GM12801 (cell line): ENCODE measurements around the gene SMDT1.

Experiments used
- TF ChIP-seq, protein P1 (sequence below): IDR thresholded peaks from one replicate; pipeline ENCODE4 v1.5.1; 2011; ENCODE audit warnings: control low read depth; ENCODE audit not compliant: insufficient read length; ENCODE audit errors: extremely low read depth

The SMDT1 gene

DNA sequence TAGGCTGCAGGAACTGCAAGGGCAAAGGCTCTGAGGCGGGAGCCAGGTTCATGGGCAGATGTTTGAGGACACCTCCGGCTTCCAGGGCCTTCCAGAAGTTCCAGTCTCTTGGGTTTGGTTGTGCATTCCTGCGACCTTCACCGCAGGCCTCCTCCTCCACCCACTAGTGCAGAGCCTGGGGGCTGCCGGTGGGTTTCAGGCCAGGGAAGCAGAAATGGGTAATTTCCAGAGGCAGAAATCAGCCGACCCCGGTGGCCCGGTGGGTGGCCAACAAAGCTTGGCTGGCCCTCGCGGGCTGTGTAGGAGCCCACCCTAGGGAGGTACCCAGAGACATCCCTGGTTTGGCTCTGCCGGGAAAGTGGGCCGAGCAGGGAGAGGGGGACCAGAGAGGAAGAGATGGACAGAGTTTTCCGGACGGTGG, 5.9 kb upstream of the SMDT1 start:
- TF ChIP-seq, protein P1, sequence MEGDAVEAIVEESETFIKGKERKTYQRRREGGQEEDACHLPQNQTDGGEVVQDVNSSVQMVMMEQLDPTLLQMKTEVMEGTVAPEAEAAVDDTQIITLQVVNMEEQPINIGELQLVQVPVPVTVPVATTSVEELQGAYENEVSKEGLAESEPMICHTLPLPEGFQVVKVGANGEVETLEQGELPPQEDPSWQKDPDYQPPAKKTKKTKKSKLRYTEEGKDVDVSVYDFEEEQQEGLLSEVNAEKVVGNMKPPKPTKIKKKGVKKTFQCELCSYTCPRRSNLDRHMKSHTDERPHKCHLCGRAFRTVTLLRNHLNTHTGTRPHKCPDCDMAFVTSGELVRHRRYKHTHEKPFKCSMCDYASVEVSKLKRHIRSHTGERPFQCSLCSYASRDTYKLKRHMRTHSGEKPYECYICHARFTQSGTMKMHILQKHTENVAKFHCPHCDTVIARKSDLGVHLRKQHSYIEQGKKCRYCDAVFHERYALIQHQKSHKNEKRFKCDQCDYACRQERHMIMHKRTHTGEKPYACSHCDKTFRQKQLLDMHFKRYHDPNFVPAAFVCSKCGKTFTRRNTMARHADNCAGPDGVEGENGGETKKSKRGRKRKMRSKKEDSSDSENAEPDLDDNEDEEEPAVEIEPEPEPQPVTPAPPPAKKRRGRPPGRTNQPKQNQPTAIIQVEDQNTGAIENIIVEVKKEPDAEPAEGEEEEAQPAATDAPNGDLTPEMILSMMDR: no peak

DNA sequence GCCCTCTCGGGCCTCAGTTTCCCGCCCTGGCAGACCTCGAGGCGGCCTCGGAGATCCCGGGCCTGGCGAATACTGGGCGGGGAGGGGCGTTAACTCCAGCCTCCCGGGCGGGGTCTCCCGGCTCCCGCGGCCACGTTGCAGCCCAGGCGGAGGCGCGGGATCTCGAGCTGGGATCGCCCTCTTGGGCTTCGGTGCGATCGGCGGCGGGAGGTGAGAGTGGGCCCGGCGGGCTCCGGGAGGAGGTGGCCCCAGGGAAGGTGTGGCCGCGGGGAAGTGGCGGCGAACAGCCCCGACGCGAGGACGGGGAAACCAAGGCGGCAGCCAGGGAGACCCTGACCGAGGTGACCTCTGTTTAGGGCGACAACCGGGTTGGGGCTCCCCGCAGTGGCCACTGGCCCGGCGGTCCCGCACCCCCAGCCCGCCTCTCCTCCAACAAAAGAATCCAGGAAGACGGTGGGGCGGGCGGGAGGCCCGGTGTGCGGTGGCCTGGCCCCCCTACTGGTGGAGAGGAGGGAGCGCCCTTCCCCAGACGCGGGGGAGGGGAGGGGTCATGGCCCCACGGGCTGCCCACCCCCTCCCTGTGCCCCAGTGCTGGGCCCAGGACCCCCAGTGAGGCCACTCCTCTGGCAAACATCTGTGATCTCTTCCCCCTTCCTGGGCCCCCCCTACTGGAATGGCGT, 5.2 kb upstream of the SMDT1 start, which contains the start of gene PHETA2:
PHETA2 (plus strand) TSS at position 117 of the 680 bp plus-strand sequence. CDS start 3,046 bp downstream, outside the sequence.
- TF ChIP-seq, protein P1: no peak

DNA sequence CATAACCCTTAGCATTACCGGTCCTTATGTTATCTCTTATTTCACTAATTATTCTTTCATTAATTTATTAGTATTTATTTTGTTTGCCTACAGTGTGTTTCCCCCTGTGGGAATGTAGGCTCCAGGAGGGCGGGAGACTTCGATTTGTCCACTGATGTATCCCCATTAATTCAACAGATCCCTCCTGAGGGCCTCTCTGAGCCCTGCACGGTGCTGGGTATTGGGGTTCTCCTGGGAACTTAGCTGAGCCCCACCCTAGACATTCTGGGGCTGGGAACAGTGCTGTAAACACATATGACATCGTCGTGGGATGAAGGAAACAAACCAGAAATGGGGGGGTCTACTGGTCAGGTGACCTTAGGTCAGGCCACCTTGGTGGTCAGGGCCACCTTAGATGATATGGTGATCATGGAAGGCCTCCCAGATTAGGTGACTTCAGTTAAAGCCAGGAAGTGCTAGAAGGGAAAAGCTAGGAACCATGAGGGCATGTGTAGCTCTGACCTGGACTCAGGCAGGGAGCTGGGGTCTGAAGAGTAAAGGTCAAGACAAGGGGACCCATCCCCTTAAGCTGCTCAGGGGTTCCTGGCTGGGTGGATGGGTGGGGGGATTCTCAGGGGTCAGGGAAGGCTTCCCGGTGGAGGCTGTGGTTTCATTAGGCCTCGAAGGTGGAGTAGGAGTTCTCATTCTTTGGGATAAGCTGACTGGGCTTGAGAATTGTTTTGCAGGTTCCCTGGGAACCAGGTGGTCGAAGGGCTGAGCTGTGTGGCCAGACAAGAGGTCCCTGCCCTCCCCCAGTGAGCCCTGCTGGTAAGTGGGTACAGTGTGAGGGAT, 4.4 kb upstream of the SMDT1 start:
- TF ChIP-seq, protein P1: no peak

DNA sequence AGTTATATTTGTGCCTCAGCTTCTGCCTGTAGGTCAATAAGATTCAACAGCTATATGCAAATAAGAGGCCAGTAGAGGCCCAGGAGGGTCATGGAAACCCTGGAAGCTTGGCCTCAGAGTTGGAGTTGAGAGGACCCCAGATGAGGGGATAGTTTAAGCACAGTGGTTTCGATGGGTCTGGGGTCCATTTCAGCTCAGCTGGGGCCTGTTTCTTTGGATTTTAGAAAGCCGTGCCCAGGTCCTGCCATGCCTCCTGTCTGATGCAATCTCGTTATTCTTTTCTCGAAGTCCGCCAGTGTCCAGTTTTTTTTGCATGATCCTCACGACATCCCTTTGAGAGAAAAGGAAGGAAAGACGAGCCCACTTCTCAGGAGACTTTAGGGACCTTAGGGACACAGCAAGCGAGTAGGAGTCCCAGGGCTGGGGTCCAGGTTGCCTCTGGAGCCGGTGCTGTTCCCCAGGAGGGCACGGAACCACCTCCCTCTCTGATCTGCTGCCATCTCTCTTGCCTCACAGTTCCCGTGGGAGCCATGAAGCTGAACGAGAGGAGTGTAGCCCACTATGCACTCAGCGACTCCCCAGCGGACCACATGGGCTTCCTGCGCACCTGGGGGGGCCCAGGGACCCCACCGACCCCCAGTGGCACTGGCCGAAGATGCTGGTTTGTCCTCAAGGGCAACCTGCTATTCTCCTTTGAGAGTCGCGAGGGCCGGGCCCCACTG, 2.6 kb upstream of the SMDT1 start:
- TF ChIP-seq, protein P1: no peak

DNA sequence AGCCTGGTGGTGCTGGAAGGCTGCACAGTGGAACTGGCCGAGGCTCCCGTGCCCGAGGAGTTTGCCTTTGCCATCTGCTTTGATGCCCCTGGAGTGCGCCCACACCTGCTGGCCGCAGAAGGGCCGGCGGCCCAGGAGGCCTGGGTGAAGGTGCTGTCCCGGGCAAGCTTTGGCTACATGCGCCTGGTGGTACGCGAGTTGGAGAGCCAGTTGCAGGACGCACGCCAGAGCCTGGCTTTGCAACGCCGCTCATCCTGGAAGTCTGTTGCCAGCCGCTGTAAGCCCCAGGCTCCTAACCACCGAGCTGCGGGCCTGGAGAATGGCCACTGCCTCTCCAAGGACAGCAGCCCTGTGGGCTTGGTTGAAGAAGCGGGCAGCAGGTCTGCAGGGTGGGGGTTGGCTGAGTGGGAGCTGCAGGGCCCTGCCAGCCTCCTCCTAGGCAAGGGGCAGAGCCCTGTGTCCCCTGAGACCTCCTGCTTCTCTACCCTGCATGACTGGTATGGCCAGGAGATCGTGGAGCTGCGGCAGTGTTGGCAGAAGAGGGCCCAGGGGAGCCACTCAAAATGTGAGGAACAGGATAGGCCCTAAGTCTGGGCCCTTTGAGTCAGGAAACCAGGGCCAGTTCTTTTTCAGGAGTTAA, 1.9 kb upstream of the SMDT1 start:
- TF ChIP-seq, protein P1: no peak

DNA sequence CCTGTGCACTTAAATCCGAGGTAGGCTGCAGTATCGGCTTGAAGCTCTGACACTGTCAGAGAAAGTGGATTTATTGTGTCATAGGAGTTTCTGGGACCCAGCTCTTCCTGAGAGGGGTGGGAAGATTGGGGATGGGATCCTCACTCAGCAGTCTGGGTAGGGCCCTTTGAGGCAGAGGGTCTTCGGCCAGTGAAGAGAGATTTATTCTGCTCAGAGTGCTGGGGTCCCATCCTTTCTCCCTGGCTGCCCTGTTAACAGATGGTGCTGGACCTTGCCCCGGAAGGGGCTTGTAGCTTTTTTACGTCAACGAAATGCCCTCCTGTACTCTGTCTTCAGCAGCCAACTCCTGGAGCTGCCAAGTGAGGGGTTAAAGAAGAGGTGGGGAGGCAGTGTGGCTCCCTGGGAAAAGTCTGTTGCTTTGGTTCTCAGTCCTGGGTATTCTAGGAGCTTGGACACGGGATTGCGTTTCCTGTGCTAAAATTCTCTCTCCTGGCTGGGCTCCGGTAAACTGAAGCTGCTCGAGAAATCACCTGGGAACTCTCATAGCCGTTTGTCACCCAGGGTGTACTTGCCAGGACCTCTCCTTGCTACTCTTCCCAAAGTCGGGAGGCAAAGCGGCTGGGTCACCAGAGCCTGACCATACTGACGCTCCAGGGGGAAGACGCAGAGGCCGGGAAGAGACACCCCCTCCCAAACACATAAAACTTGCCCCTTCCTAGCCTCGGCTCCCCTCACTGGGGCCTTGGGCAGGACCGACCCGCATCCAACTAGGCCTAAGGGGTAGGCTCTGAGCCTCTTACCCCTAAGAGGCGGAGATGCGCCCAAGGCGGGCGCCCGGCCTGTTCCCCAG, 806 bp upstream of the SMDT1 start:
- TF ChIP-seq, protein P1: no peak
